Breast epithelium (tissue), 4 donors: ENCODE data around the gene SP100. TPM values are rescaled to one million over a fixed set of nuclear protein-coding genes. Genes with fewer than 3 reads are reported as not detected.
"Not testable (repeated sequence)": the region's sequence is repeated elsewhere in the genome, so short reads cannot be mapped to it uniquely, and the experiment has no call there.

Source experiments
- DNase-seq, 2 donors: peaks; one replicate each; pipeline ENCODE4 v3.0.0-alpha.2; 2019; ENCODE audit warnings: low spot score in 2 of 2
- H3K27ac ChIP-seq, 2 donors: fragments of 200-600 bp; sonication (generic) in 1 of 2; one replicate each; pipeline ENCODE4 v1.5.1; 2016 to 2019; ENCODE audit warnings: mild to moderate bottlenecking in 1 of 2
- H3K27me3 ChIP-seq, 2 donors: fragments of 200-600 bp; sonication (generic) in 1 of 2; one replicate each; pipeline versions ENCODE4 v1.5.1 to v1.6.0; 2017 to 2019; ENCODE audit warnings: control low read depth in 1 of 2, mild to moderate bottlenecking in 1 of 2
- H3K36me3 ChIP-seq: fragments of 200-600 bp; one replicate; pipeline ENCODE4 v1.5.1; 2019
- H3K4me1 ChIP-seq, 2 donors: fragments of 200-600 bp; sonication (generic); one replicate each; pipeline ENCODE4 v1.5.1; 2016 to 2019; ENCODE audit warnings: control low read depth in 1 of 2
- H3K4me3 ChIP-seq, 3 donors: fragments of 200-600 bp; sonication (generic); 1 replicate in 2 of 3; 2 replicates in 1 of 3; pipeline ENCODE4 v1.5.1; 2016 to 2019; ENCODE audit warnings: mild to moderate bottlenecking in 3 of 3, moderate library complexity in 2 of 3
- H3K9me3 ChIP-seq, 2 donors: fragments of 200-600 bp; sonication (generic) in 1 of 2; one replicate each; pipeline ENCODE4 v1.5.1; 2016 to 2019; ENCODE audit warnings: control low read depth in 1 of 2
- POLR2A ChIP-seq: fragments of 450-650 bp; IDR thresholded peaks from one replicate; pipeline ENCODE4 v1.6.1; 2016; ENCODE audit warnings: antibody characterized with exemption, mild to moderate bottlenecking, moderate library complexity
- POLR2AphosphoS5 ChIP-seq, 3 donors: sonication (generic); formaldehyde crosslinking; IDR thresholded peaks; one replicate each; pipeline ENCODE4 v1.6.1; 2017; ENCODE audit warnings: antibody characterized with exemption in 3 of 3
- intact Hi-C: fragments of 100-400 bp; cut with DNase I; formaldehyde crosslinking; loops from one replicate; pipeline ENCODE4 v1.15.1; 2023; ENCODE audit warnings: low total_unique reads
- total RNA-seq, 3 donors: library from RNA; depleted of rRNA; stranded (reverse); fragments of >200 nt; gene quantifications; one replicate each; pipeline ENCODE4 v1.1.0, GENCODE V29; 2016
- TF ChIP-seq, protein P1 (sequence below), 3 donors: fragments of 450-650 bp; IDR thresholded peaks; one replicate each; pipeline ENCODE4 v1.5.1; 2016 to 2017; ENCODE audit warnings: antibody characterized with exemption in 3 of 3, mild to moderate bottlenecking in 3 of 3, moderate library complexity in 3 of 3

Gene SP100
- total RNA-seq = 100 to 1,000 TPM; 128 to 157 (median 152) TPM

DNA sequence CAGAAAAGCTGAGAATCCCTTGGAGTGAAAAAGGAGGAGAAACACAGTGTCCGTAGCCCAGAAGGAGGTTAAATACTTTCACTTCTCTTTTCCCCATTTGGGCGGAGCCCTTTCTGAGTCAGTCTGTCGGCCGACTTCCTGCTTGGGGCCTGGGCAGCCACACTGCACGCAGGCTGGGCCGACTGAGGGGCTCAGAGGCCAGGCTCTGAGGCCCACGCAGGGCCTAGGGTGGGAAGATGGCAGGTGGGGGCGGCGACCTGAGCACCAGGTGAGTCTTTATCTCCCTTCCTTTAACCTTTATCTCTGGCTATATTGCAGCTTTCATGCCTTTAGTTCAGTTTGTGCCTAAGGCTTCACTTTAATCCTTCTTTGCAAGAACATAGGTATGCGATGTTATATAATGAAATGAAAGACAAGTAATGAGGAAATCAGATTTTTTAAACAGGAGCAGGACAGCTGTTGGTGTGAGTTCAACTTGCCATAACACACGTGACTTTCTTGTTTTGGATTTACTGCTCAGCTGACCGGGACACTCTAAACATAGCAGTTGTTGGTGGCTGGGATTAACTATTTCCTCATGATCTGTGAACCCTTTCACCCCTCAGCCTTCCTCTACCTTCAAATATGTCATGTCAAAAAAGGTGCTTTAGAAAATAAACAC is at the start of gene SP100:
Gene SP100, plus strand, starts transcription at position 141 of the 661 bp plus-strand sequence. Its CDS starts 96 bp downstream, at position 237.
- H3K27ac ChIP-seq = peak within 1 kb of the TSS; percentile 96 to 97
- H3K36me3 ChIP-seq = no peaks in the 10 kb centered on the region
- H3K27me3 ChIP-seq = no peaks in the 10 kb centered on the region
- peak within 1 kb of the TSS; percentile 61 to 79 (median 63) for H3K4me3 ChIP-seq
- peak; percentile 62 to 76 for DNase-seq
- TF ChIP-seq POLR2AphosphoS5 (IDR thresholded peaks at IDR 0.05) = peak; percentile 65 to 85 (median 83)
- TF ChIP-seq, protein P1, sequence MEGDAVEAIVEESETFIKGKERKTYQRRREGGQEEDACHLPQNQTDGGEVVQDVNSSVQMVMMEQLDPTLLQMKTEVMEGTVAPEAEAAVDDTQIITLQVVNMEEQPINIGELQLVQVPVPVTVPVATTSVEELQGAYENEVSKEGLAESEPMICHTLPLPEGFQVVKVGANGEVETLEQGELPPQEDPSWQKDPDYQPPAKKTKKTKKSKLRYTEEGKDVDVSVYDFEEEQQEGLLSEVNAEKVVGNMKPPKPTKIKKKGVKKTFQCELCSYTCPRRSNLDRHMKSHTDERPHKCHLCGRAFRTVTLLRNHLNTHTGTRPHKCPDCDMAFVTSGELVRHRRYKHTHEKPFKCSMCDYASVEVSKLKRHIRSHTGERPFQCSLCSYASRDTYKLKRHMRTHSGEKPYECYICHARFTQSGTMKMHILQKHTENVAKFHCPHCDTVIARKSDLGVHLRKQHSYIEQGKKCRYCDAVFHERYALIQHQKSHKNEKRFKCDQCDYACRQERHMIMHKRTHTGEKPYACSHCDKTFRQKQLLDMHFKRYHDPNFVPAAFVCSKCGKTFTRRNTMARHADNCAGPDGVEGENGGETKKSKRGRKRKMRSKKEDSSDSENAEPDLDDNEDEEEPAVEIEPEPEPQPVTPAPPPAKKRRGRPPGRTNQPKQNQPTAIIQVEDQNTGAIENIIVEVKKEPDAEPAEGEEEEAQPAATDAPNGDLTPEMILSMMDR (IDR thresholded peaks at IDR 0.05) = no peak
- peaks cover 0 to 7% of the 10 kb centered on the region in 2 donors for H3K4me1 ChIP-seq
- no peaks in the 10 kb centered on the region for H3K9me3 ChIP-seq
- intact Hi-C loops = no loop called here

GRCh38 chr2:230382108-230382507 is 33.9 kb upstream of the SP100 start:
- Histone ChIP-seq H3K36me3 (no peaks in the 10 kb centered on the region), H3K4me3 (no peak overlapping the region)

DNA sequence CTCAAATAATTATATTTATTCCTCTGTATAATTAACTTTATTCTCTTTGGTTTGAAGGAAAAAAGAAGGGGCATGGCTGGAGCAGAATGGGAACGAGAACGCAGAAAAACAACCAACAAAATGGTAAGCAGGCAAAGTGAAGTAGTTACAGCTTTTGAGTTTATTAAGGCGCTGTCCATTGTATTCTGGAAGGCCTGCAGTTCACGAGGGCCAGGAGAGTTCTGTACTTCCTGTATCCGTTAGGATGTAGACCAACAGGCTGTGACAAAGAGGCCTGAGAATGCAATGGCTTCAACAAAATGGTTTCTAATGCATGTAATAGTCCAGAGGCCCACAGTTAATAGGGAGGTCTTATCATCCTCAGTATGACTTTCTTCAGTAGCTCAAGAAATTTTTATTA is 32.5 kb upstream of the SP100 start:
- Histone ChIP-seq H3K4me3 (no peak overlapping the region), H3K27me3 (no peaks in the 10 kb centered on the region), H3K9me3 (no peaks in the 10 kb centered on the region), H3K27ac (no peak overlapping the region), H3K36me3 (no peaks in the 10 kb centered on the region), H3K4me1 (no peaks in the 10 kb centered on the region)
- no peak for DNase-seq
- intact Hi-C loops = no loop called here
- TF ChIP-seq POLR2AphosphoS5 (IDR thresholded peaks at IDR 0.05) (no peak), POLR2A (no peak)
- TF ChIP-seq, protein P1 (IDR thresholded peaks at IDR 0.05) = no peak

More at GRCh38 chr2:230382108-230382507, 33.9 kb upstream of the SP100 start:
- Histone ChIP-seq H3K4me1 (no peaks in the 10 kb centered on the region), H3K27me3 (no peaks in the 10 kb centered on the region), H3K9me3 (no peaks in the 10 kb centered on the region), H3K27ac (no peak overlapping the region)
- no peak for DNase-seq
- intact Hi-C loops = no loop called here
- TF ChIP-seq POLR2A (no peak), POLR2AphosphoS5 (IDR thresholded peaks at IDR 0.05) (no peak)
- TF ChIP-seq, protein P1 (IDR thresholded peaks at IDR 0.05) = no peak

DNA sequence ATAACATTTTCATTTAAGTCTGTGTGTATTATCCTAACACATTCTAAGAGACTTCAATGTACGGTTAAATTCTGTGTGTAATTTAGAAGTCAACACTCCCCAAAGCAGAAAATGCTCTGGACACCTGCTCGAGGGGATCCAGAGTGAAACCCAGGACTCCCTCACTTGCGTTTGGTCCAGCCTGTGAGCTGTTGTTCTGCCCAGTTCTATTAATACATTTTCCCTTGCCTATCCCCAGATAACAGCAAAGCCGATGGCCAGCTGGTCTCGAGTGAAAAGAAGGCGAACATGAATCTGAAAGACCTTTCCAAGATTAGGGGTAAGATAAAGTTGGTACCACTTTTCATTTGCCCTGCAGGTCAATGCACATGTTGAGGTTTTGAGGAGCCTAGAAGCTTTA is 31.0 kb upstream of the SP100 start:
- H3K36me3 ChIP-seq = no peaks in the 10 kb centered on the region
- no peak for DNase-seq

DNA sequence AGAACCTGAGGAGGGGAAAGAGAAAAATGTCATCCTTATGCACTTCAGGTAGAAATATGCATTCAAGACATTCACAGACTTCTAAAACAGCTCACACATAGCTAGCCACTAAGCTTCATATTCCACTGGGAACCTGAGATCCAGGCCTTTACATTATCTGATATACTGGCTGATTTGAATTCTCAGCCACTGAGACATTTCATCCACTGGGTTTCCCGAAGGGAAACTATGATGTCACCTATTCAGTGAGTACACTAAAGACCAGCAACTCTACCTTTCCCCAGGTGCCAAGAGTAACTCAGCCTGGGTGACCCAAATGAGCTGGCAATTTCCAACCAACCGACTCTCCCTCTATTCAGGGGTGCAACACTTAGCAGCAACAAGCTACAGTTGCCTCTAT is 21.7 kb upstream of the SP100 start:
- no peak for DNase-seq
- no peak for TF ChIP-seq POLR2A
- TF ChIP-seq, protein P1 (IDR thresholded peaks at IDR 0.05) = no peak
- TF ChIP-seq POLR2AphosphoS5 (IDR thresholded peaks at IDR 0.05) = no peak
- Histone ChIP-seq H3K36me3 (no peaks in the 10 kb centered on the region), H3K9me3 (peaks cover 0 to 5% of the 10 kb centered on the region in 2 donors), H3K4me1 (no peaks in the 10 kb centered on the region), H3K4me3 (no peak overlapping the region), H3K27me3 (no peaks in the 10 kb centered on the region), H3K27ac (no peak overlapping the region)
- intact Hi-C loops = no loop called here

More for the DNA sequence above, 31.0 kb upstream of the SP100 start:
- Histone ChIP-seq H3K27me3 (no peaks in the 10 kb centered on the region), H3K9me3 (no peaks in the 10 kb centered on the region), H3K27ac (no peak overlapping the region), H3K4me1 (no peaks in the 10 kb centered on the region), H3K4me3 (no peak overlapping the region)
- no peak for TF ChIP-seq POLR2AphosphoS5 (IDR thresholded peaks at IDR 0.05)
- TF ChIP-seq POLR2A = no peak
- TF ChIP-seq, protein P1 (IDR thresholded peaks at IDR 0.05) = no peak
- intact Hi-C loops = no loop called here

DNA sequence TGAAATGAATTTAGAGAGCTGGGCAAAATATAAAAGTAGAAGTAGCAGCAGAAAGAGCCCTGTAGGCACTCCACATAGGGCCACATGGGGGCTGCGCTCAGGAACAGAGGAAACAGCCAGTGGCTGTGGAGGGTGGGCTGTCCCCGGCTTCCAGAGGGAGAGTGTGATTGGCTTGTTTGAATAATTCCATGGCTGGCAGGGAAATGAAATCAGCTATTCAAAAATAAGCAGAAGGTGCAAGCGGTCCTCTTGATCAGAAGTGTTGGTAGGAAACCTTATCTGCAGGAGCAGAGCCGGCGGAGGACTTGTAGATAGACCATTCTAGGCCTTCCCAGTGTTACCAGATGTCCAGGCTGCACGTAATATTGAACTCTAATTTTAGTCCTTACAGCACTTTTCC is 17.3 kb upstream of the SP100 start:
- intact Hi-C loops, H3K4me3 ChIP-seq, H3K27me3 ChIP-seq, H3K9me3 ChIP-seq, H3K4me1 ChIP-seq, H3K36me3 ChIP-seq, DNase-seq, H3K27ac ChIP-seq: not testable (repeated sequence)
